ENCODE results near the gene PSTPIP1.

PSTPIP1 gene

GRCh38 chr15:76979996-76980520, 14.9 kb upstream of the PSTPIP1 start:
- Histone ChIP-seq H3K4me2 (ENCODE audit: low read length) (no peak overlapping the region), H3K27ac (no peak overlapping the region), H3K36me3 (ENCODE audit: control insufficient read depth, insufficient read depth, low read length) (no peaks in the 10 kb centered on the region), H3K4me1 (no peaks in the 10 kb centered on the region), H3K9ac (no peak overlapping the region), H3K79me2 (no peaks in the 10 kb centered on the region), H3K4me3 (ENCODE audit: low read depth, low read length) (no peak overlapping the region), H3K9me3 (ENCODE audit: control insufficient read depth, low read length) (no peaks in the 10 kb centered on the region), H2AFZ (no peak overlapping the region), H3K27me3 (ENCODE audit: control insufficient read depth, insufficient read depth, low read length) (no peaks in the 10 kb centered on the region)
- no peak for TF ChIP-seq CTCF (IDR thresholded peaks at IDR 0.05)

DNA sequence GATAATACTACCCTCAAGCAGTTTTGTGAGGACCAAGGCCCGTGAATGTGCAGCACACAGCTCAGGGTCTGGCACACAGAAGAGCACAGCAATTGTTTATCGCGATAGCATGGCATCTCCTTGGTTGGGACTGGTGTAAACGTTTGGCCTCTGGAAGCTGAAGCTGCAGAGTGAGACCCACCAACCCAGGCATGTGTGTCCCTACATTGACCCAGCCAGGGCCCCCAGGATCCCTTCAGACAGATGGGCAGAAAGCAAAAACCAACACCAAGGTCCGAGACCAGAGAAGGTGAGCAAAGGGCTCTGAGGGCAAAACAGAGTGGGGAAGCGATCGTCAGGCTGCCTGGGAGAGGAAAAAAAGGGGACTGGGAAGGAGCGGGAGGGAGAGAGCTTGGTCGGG, 12.6 kb upstream of the PSTPIP1 start:
- Histone ChIP-seq H3K36me3 (ENCODE audit: control insufficient read depth, insufficient read depth, low read length) (no peaks in the 10 kb centered on the region), H3K79me2 (no peaks in the 10 kb centered on the region), H3K27ac (no peak overlapping the region), H3K4me1 (no peaks in the 10 kb centered on the region), H3K4me3 (ENCODE audit: low read depth, low read length) (no peak overlapping the region), H3K4me2 (ENCODE audit: low read length) (no peak overlapping the region), H3K27me3 (ENCODE audit: control insufficient read depth, insufficient read depth, low read length) (no peaks in the 10 kb centered on the region), H3K9me3 (ENCODE audit: control insufficient read depth, low read length) (no peaks in the 10 kb centered on the region), H2AFZ (no peak overlapping the region), H3K9ac (no peak overlapping the region)
- no peak for TF ChIP-seq CTCF (IDR thresholded peaks at IDR 0.05)

- H3K9ac ChIP-seq, result no peak overlapping the region
- H3K4me2 ChIP-seq (ENCODE audit: low read length), result no peak overlapping the region
- no peaks in the 10 kb centered on the region for H3K36me3 ChIP-seq (ENCODE audit: control insufficient read depth, insufficient read depth, low read length)
- H3K4me1 ChIP-seq, result no peaks in the 10 kb centered on the region
- H3K27ac ChIP-seq, result no peak overlapping the region
- no peak overlapping the region for H2AFZ ChIP-seq
- H3K27me3 ChIP-seq (ENCODE audit: control insufficient read depth, insufficient read depth, low read length), result no peaks in the 10 kb centered on the region
- no peaks in the 10 kb centered on the region for H3K79me2 ChIP-seq
- no peak for TF ChIP-seq CTCF (IDR thresholded peaks at IDR 0.05)
- no peaks in the 10 kb centered on the region for H3K9me3 ChIP-seq (ENCODE audit: control insufficient read depth, low read length)
- H3K4me3 ChIP-seq (ENCODE audit: low read depth, low read length), result no peak overlapping the region
Observed at GRCh38 chr15:76982756-76983155, 12.2 kb upstream of the PSTPIP1 start.

- no peak overlapping the region for H3K4me2 ChIP-seq (ENCODE audit: low read length)
- H3K9me3 ChIP-seq (ENCODE audit: control insufficient read depth, low read length), result no peaks in the 10 kb centered on the region
- no peaks in the 10 kb centered on the region for H3K36me3 ChIP-seq (ENCODE audit: control insufficient read depth, insufficient read depth, low read length)
- H3K27ac ChIP-seq, result no peak overlapping the region
- no peaks in the 10 kb centered on the region for H3K27me3 ChIP-seq (ENCODE audit: control insufficient read depth, insufficient read depth, low read length)
- no peak for TF ChIP-seq CTCF (IDR thresholded peaks at IDR 0.05)
- H3K4me1 ChIP-seq, result no peaks in the 10 kb centered on the region
- no peaks in the 10 kb centered on the region for H3K79me2 ChIP-seq
- H2AFZ ChIP-seq, result no peak overlapping the region
- H3K4me3 ChIP-seq (ENCODE audit: low read depth, low read length), result no peak overlapping the region
- no peak overlapping the region for H3K9ac ChIP-seq
Observed at GRCh38 chr15:76983590-76984375, 11.1 kb upstream of the PSTPIP1 start.

DNA sequence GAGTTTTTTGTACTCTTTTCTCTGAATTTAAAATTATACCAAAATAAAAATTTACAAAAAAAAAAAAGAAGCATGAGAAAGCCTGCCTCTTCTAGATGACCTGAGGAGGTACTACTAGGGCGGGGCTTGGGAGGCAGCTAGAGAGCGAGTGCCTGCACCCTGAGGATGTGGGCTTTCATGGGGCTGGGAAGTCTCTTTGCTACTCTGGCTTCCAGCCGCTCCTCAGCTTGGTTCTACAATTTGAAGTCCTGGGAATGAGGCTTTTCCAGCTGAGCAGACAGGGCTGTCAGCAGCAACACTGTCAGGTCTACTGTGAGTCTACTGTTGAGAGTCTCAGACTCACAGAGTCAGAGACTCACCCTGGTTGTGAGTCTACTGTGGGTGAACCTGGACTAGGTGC, 8.2 kb upstream of the PSTPIP1 start:
- Histone ChIP-seq H3K4me3 (ENCODE audit: low read depth, low read length) (no peak overlapping the region), H3K4me1 (no peaks in the 10 kb centered on the region), H2AFZ (no peak overlapping the region), H3K27me3 (ENCODE audit: control insufficient read depth, insufficient read depth, low read length) (no peaks in the 10 kb centered on the region), H3K9ac (no peak overlapping the region), H3K79me2 (no peaks in the 10 kb centered on the region), H3K36me3 (ENCODE audit: control insufficient read depth, insufficient read depth, low read length) (no peaks in the 10 kb centered on the region), H3K27ac (no peak overlapping the region), H3K4me2 (ENCODE audit: low read length) (no peak overlapping the region), H3K9me3 (ENCODE audit: control insufficient read depth, low read length) (no peaks in the 10 kb centered on the region)
- TF ChIP-seq CTCF (IDR thresholded peaks at IDR 0.05), result no peak

Measured in parathyroid adenoma (tissue), 2 donors.